ENCODE results near the gene ZSWIM4. TPM values are rescaled to one million over a fixed set of nuclear protein-coding genes. Genes with fewer than 3 reads are reported as not detected.

ZSWIM4 gene
- total and polyA plus RNA-seq, 2 of the 4 experiments (the other 2 are of a cell fraction) = 2.2 to 6.2 TPM

DNA sequence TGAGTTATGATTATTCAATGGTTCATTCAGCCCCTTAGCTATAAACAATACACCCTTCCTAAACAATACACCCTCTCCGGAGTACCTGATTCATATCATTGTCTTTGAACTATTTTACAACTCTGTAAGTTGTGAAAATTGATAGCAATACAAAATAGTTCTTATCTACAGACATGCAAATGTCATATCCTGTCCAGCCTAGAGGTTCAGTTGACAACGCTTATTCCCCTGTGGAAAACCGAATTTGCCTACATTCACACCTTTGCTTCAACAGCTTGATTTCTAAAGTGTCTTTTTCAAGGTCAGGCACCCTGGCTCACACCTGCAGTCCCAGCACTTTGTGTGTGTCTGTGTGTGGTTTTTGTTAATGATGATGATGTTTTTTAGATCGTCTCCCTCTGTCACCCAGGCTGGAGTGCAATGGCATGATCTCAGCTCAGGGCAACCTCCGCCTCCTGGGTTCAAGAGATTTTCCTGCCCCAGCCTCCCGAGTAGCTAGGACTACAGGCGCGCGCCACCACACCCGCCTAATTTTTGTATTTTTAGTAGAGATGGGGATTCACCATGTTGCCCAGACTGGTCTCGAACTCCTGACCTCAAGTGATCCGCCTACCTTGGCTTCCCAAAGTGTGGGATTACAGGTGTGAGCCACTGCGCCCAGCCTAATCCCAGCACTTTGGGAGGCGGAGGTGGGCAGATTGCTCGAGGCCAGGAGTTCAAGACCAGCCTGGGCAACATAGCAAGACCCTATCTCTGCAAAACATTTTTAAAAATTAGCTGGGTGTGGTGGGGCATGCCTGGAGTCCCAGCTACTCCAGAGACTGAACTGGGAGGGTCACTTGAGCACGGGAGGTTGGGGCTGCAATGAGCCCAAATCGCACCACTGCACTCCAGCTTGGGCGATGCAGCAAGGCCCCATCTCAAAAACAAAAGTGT is 11.4 kb upstream of the ZSWIM4 start:
- ATAC-seq (ENCODE audit: low read depth) = no peak
- H2BK20ac ChIP-seq (ENCODE audit: low read depth, low read length) = peak overlapping the region; percentile 32; the same call in 1 of the 2 replicates
- H3K23ac ChIP-seq (ENCODE audit: low read depth, low read length) = peak overlapping the region; percentile 57; the same call in 1 of the 2 replicates
- H4K5ac ChIP-seq (ENCODE audit: low read depth, low read length) = no peak overlapping the region
- no peak overlapping the region for H2AFZ ChIP-seq (replicated peaks; ENCODE audit: low read length, poor library complexity)
- 0 out of 2 replicates have a peak, but pooled peaks cover 2% of the 10 kb centered on the region for H3K9me1 ChIP-seq (ENCODE audit: insufficient read depth, low read length)
- dilution Hi-C loops (cut with HindIII; ENCODE audit: low sequenced_read_pairs, unreplicated experiment) = no loop called here
- ChIA-PET POLR2A (ENCODE audit: unreplicated experiment) (interaction anchor here (0.6 to 0.7 kb wide), 2 partner anchors 9 to 48 kb away, joined by 3 read pairs; partner anchors contain the start of gene C19orf53), CTCF (interaction anchor here (0.6 to 2.9 kb wide), 6 partner anchors 13 to 297 kb away, joined by 3 to 10 read pairs (median 3); no protein-coding TSS in a partner anchor)
- H3K4me3 ChIP-seq (ENCODE audit: insufficient read depth, low read depth, low read length) = no peak overlapping the region
- no peak overlapping the region for H3K27ac ChIP-seq (ENCODE audit: insufficient read depth, low read length)
- no peak overlapping the region for H4K8ac ChIP-seq (ENCODE audit: low read depth in 2 of 2, low read length in 2 of 2)
- no peak overlapping the region for H3K4me2 ChIP-seq (ENCODE audit: low read depth, low read length)
- peak overlapping the region; percentile 38; the same call in 1 of the 2 replicates for H2AK5ac ChIP-seq (ENCODE audit: low read depth, low read length)
- peaks cover 8 to 27% of the 10 kb centered on the region in 2 experiments for H3K79me1 ChIP-seq (ENCODE audit: low read depth in 1 of 2, low read length in 2 of 2)
- H3K56ac ChIP-seq (ENCODE audit: extremely low read depth, insufficient read depth, low read length) = no peak overlapping the region
- H3K18ac ChIP-seq (ENCODE audit: low read depth, low read length) = no peak overlapping the region
- H2BK15ac ChIP-seq (ENCODE audit: low read depth, low read length) = peak overlapping the region; percentile 53; the same call in 1 of the 3 replicates
- no peaks in the 10 kb centered on the region for H3K27me3 ChIP-seq (ENCODE audit: control insufficient read depth, insufficient read depth, low read length)
- no peak overlapping the region for H4K91ac ChIP-seq (ENCODE audit: insufficient read depth, low read depth, low read length)
- no peak overlapping the region for H3K9ac ChIP-seq (ENCODE audit: low read depth, low read length)
- in situ Hi-C loops (cut with MboI; ENCODE audit: low sequenced_read_pairs) = loop anchor here (5.0 kb wide), 1 partner anchor 78 kb away; no protein-coding TSS in a partner anchor
- H2AK9ac ChIP-seq (replicated peaks; ENCODE audit: low read depth, low read length, poor library complexity) = no peak overlapping the region
- no peak overlapping the region for H2BK5ac ChIP-seq (ENCODE audit: low read depth, low read length, poor library complexity, severe bottlenecking)
- no TSS peak for BruUV-seq (replicated peaks)
- H3K4ac ChIP-seq (ENCODE audit: low read depth, low read length) = peak overlapping the region; percentile 62
- intact Hi-C loops (cut with micrococcal nuclease) = no loop called here
- no peak overlapping the region for H3K14ac ChIP-seq (replicated peaks; ENCODE audit: low read depth, low read length)
- no peak overlapping the region for H2BK120ac ChIP-seq (ENCODE audit: low read depth, low read length)
- no peaks in the 10 kb centered on the region for H4K20me1 ChIP-seq (ENCODE audit: insufficient read depth, low read length)
- WGBS, 2 experiments (ENCODE audit: extremely low coverage in 2 of 2, insufficient read length in 1 of 2) = 88% methylated on average over 5 of the region's 18 CpGs; no CpG with 5 or more reads in 1 of the 2 experiments
- H3K4me1 ChIP-seq (ENCODE audit: control insufficient read depth, insufficient read depth, low read length) = peaks cover 10% of the 10 kb centered on the region
- DNase-seq = no peak
- H3K9me3 ChIP-seq (ENCODE audit: control insufficient read depth, insufficient read depth, low read length) = no peaks in the 10 kb centered on the region
- H3K36me3 ChIP-seq (ENCODE audit: control insufficient read depth, insufficient read depth, low read length) = peaks cover 6% of the 10 kb centered on the region
- TF ChIP-seq FOS (IDR thresholded peaks at IDR 0.05; ENCODE audit: low read depth, low read length) (no peak), BHLHE40 (IDR thresholded peaks at IDR 0.05; ENCODE audit: low read depth, low read length) (no peak), CEBPB (IDR thresholded peaks at IDR 0.05; ENCODE audit: low read depth, low read length) (no peak), RCOR1 (IDR thresholded peaks at IDR 0.05; ENCODE audit: insufficient replicate concordance, low read length) (no peak), MXI1 (IDR thresholded peaks at IDR 0.05; ENCODE audit: borderline replicate concordance, low read depth, low read length) (no peak), MAFK (IDR thresholded peaks at IDR 0.05; ENCODE audit: low read depth, low read length) (no peak), RFX5 (IDR thresholded peaks at IDR 0.05; ENCODE audit: low read depth, low read length) (no peak), NFE2L2 (IDR thresholded peaks at IDR 0.05; ENCODE audit: low read depth, low read length) (no peak), POLR2A (IDR thresholded peaks at IDR 0.05; ENCODE audit: low read depth, low read length) (no peak), MAZ (IDR thresholded peaks at IDR 0.05; ENCODE audit: borderline replicate concordance, low read depth, low read length) (no peak)
- TF ChIP-seq, protein P1, sequence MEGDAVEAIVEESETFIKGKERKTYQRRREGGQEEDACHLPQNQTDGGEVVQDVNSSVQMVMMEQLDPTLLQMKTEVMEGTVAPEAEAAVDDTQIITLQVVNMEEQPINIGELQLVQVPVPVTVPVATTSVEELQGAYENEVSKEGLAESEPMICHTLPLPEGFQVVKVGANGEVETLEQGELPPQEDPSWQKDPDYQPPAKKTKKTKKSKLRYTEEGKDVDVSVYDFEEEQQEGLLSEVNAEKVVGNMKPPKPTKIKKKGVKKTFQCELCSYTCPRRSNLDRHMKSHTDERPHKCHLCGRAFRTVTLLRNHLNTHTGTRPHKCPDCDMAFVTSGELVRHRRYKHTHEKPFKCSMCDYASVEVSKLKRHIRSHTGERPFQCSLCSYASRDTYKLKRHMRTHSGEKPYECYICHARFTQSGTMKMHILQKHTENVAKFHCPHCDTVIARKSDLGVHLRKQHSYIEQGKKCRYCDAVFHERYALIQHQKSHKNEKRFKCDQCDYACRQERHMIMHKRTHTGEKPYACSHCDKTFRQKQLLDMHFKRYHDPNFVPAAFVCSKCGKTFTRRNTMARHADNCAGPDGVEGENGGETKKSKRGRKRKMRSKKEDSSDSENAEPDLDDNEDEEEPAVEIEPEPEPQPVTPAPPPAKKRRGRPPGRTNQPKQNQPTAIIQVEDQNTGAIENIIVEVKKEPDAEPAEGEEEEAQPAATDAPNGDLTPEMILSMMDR (conservative IDR thresholded peaks at IDR 0.05; ENCODE audit: low read depth, low read length) = no peak
- TF ChIP-seq, protein P2, sequence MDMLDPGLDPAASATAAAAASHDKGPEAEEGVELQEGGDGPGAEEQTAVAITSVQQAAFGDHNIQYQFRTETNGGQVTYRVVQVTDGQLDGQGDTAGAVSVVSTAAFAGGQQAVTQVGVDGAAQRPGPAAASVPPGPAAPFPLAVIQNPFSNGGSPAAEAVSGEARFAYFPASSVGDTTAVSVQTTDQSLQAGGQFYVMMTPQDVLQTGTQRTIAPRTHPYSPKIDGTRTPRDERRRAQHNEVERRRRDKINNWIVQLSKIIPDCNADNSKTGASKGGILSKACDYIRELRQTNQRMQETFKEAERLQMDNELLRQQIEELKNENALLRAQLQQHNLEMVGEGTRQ (IDR thresholded peaks at IDR 0.05; ENCODE audit: low read depth, low read length) = no peak
- TF ChIP-seq, protein P3, sequence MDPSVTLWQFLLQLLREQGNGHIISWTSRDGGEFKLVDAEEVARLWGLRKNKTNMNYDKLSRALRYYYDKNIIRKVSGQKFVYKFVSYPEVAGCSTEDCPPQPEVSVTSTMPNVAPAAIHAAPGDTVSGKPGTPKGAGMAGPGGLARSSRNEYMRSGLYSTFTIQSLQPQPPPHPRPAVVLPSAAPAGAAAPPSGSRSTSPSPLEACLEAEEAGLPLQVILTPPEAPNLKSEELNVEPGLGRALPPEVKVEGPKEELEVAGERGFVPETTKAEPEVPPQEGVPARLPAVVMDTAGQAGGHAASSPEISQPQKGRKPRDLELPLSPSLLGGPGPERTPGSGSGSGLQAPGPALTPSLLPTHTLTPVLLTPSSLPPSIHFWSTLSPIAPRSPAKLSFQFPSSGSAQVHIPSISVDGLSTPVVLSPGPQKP (IDR thresholded peaks at IDR 0.05; ENCODE audit: borderline replicate concordance, low read depth, low read length) = no peak
